ENCODE measurements around the gene SMIM35. TPM values are rescaled to one million over a fixed set of nuclear protein-coding genes. Genes with fewer than 3 reads are reported as not detected.

The SMIM35 gene
- total RNA-seq, 1 experiment from 2014 or later, result not detected

DNA sequence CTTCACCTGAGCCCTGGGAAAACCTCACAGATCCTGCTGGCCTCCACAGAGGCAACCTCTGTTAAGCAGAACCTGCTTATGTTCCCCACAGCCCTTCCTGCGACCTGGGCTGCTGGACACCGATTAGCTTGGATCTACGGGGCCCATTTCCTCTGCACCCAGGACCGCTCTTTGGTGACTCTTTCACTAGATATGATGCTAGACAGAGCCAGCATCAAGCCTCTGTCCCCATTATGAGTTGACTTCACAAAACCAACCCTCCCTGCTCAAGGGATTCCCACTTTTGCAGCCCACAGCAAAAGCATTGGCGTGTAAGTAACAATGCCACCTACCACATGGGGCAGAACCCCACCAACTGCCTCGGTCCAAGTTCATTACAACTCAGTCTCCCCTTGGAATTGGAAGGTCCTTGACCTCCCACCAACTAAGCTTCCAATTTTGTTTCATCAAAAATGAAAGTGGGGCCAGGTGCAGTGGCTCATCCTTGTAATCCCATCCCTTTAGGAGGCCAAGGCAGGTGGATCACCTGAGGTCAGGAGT, 25.1 kb downstream of the SMIM35 start:
- H3K9me2 ChIP-seq (replicated peaks; ENCODE audit: low read length), result no peaks in the 10 kb centered on the region
- H3K27me3 ChIP-seq (ENCODE audit: low read length), result peaks cover 74% of the 10 kb centered on the region
- no TSS peak for BruUV-seq (replicated peaks)
- no peaks in the 10 kb centered on the region for H3K9me3 ChIP-seq (ENCODE audit: low read length)
- intact Hi-C loops (cut with micrococcal nuclease), result no loop called here
- H3K4me2 ChIP-seq (ENCODE audit: low read length), result no peak overlapping the region
- TF ChIP-seq EZH2 (IDR thresholded peaks at IDR 0.05; ENCODE audit: low read length, unreplicated experiment) (no peak), EZH2phosphoT487 (IDR thresholded peaks at IDR 0.05; ENCODE audit: borderline replicate concordance, low read length) (no peak)
- TF ChIP-seq, protein P1, sequence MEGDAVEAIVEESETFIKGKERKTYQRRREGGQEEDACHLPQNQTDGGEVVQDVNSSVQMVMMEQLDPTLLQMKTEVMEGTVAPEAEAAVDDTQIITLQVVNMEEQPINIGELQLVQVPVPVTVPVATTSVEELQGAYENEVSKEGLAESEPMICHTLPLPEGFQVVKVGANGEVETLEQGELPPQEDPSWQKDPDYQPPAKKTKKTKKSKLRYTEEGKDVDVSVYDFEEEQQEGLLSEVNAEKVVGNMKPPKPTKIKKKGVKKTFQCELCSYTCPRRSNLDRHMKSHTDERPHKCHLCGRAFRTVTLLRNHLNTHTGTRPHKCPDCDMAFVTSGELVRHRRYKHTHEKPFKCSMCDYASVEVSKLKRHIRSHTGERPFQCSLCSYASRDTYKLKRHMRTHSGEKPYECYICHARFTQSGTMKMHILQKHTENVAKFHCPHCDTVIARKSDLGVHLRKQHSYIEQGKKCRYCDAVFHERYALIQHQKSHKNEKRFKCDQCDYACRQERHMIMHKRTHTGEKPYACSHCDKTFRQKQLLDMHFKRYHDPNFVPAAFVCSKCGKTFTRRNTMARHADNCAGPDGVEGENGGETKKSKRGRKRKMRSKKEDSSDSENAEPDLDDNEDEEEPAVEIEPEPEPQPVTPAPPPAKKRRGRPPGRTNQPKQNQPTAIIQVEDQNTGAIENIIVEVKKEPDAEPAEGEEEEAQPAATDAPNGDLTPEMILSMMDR (conservative IDR thresholded peaks at IDR 0.05; ENCODE audit: low read depth, low read length), result no peak
- CTCF ChIA-PET, result no interaction called here
- DNase-seq (no peak), ATAC-seq (no peak)
- no peaks in the 10 kb centered on the region for H3K79me2 ChIP-seq (ENCODE audit: low read length)
- no peaks in the 10 kb centered on the region for H4K20me1 ChIP-seq (ENCODE audit: low read length)
- H3K27ac ChIP-seq (ENCODE audit: low read length), result no peak overlapping the region
- H2AFZ ChIP-seq (ENCODE audit: low read length), result no peak overlapping the region
- H3K4me3 ChIP-seq (ENCODE audit: low read length), result no peak overlapping the region
- no peak overlapping the region for H3K9ac ChIP-seq (ENCODE audit: low read length)
- H3F3A ChIP-seq (ENCODE audit: low read length, unreplicated experiment), result no peaks in the 10 kb centered on the region
- no peaks in the 10 kb centered on the region for H3K36me3 ChIP-seq (ENCODE audit: low read depth, low read length)
- POLR2A ChIA-PET (ENCODE audit: unreplicated experiment), result no interaction called here
- H3K4me1 ChIP-seq (ENCODE audit: insufficient read depth, low read length), result no peaks in the 10 kb centered on the region

GRCh38 chr11:118060869-118061268, 25.9 kb downstream of the SMIM35 start:
- Histone ChIP-seq H3F3A (ENCODE audit: low read length, unreplicated experiment) (no peaks in the 10 kb centered on the region), H3K36me3 (ENCODE audit: low read depth, low read length) (no peaks in the 10 kb centered on the region), H2AFZ (ENCODE audit: low read length) (no peak overlapping the region), H3K4me3 (ENCODE audit: low read length) (no peak overlapping the region), H3K9me2 (replicated peaks; ENCODE audit: low read length) (no peaks in the 10 kb centered on the region), H3K27ac (ENCODE audit: low read length) (no peak overlapping the region), H3K4me1 (ENCODE audit: insufficient read depth, low read length) (no peaks in the 10 kb centered on the region), H4K20me1 (ENCODE audit: low read length) (no peaks in the 10 kb centered on the region), H3K9me3 (ENCODE audit: low read length) (no peaks in the 10 kb centered on the region), H3K79me2 (ENCODE audit: low read length) (no peaks in the 10 kb centered on the region), H3K4me2 (ENCODE audit: low read length) (no peak overlapping the region), H3K27me3 (ENCODE audit: low read length) (peaks cover 76% of the 10 kb centered on the region), H3K9ac (ENCODE audit: low read length) (no peak overlapping the region)
- intact Hi-C loops (cut with micrococcal nuclease), result no loop called here
- ATAC-seq (no peak), DNase-seq (no peak)
- ChIA-PET POLR2A (ENCODE audit: unreplicated experiment) (no interaction called here), CTCF (no interaction called here)
- no TSS peak for BruUV-seq (replicated peaks)
- no peak for TF ChIP-seq EZH2phosphoT487 (IDR thresholded peaks at IDR 0.05; ENCODE audit: borderline replicate concordance, low read length)
- TF ChIP-seq, protein P1 (conservative IDR thresholded peaks at IDR 0.05; ENCODE audit: low read depth, low read length), result no peak
- TF ChIP-seq EZH2 (IDR thresholded peaks at IDR 0.05; ENCODE audit: low read length, unreplicated experiment), result no peak

DNA sequence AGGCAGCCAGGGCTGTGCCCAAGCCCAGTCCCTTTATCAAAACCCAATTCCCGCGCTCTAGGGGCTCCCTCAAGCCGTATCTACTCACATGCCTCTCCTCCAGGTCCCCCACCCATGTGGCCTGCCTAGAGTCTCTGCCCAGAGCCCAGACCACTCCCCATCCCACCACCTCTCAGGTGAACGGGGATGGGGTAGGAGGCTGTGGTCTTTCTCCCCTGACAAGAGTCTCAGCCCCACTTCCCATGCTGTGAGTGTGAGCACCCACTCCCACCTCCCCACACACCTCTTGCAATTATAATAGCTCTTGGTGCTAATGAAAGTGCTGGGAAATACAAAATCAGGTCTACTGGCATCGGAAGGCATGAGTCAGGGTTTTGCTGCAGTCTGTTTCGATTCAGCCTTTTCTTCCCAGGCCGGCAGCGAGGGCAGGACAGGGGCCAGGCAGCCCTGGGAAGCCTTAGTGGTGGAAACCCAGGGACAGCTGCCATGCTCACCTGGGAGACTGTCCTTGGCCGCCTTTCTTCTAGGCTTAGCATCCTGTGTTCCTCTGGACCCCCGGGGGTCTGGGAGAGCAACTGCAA, 26.6 kb downstream of the SMIM35 start:
- DNase-seq (no peak), ATAC-seq (no peak)
- no peaks in the 10 kb centered on the region for H3F3A ChIP-seq (ENCODE audit: low read length, unreplicated experiment)
- no peaks in the 10 kb centered on the region for H4K20me1 ChIP-seq (ENCODE audit: low read length)
- intact Hi-C loops (cut with micrococcal nuclease), result no loop called here
- no peak overlapping the region for H2AFZ ChIP-seq (ENCODE audit: low read length)
- H3K36me3 ChIP-seq (ENCODE audit: low read depth, low read length), result no peaks in the 10 kb centered on the region
- BruUV-seq (replicated peaks), result no TSS peak
- H3K9me2 ChIP-seq (replicated peaks; ENCODE audit: low read length), result no peaks in the 10 kb centered on the region
- no peak overlapping the region for H3K4me2 ChIP-seq (ENCODE audit: low read length)
- no peaks in the 10 kb centered on the region for H3K9me3 ChIP-seq (ENCODE audit: low read length)
- no peak overlapping the region for H3K4me3 ChIP-seq (ENCODE audit: low read length)
- H3K79me2 ChIP-seq (ENCODE audit: low read length), result no peaks in the 10 kb centered on the region
- peaks cover 76% of the 10 kb centered on the region for H3K27me3 ChIP-seq (ENCODE audit: low read length)
- H3K27ac ChIP-seq (ENCODE audit: low read length), result no peak overlapping the region
- no peak for TF ChIP-seq EZH2 (IDR thresholded peaks at IDR 0.05; ENCODE audit: low read length, unreplicated experiment)
- no peak for TF ChIP-seq EZH2phosphoT487 (IDR thresholded peaks at IDR 0.05; ENCODE audit: borderline replicate concordance, low read length)
- TF ChIP-seq, protein P1 (conservative IDR thresholded peaks at IDR 0.05; ENCODE audit: low read depth, low read length), result no peak
- CTCF ChIA-PET, result interaction anchor here (0.6 kb wide), 1 partner anchor 9 kb away, joined by 3 read pairs; no protein-coding TSS in a partner anchor
- no peak overlapping the region for H3K9ac ChIP-seq (ENCODE audit: low read length)
- no peaks in the 10 kb centered on the region for H3K4me1 ChIP-seq (ENCODE audit: insufficient read depth, low read length)
- POLR2A ChIA-PET (ENCODE audit: unreplicated experiment), result no interaction called here

Measured in PC-3 (cell line).